Upper lobe of left lung (tissue), 6 donors: ENCODE measurements around the gene SWT1. TPM values are rescaled to one million over a fixed set of nuclear protein-coding genes. Genes with fewer than 3 reads are reported as not detected.

ENCODE experiments used
- ATAC-seq, 2 donors: fragments of 200-7000 bp; cut with Tn5 transposase; one replicate each; pipeline ENCODE4 v1.9.1; 2022; ENCODE audit warnings: mild to moderate bottlenecking in 2 of 2, moderate library complexity in 2 of 2; ENCODE audit not compliant: low FRiP score in 2 of 2
- DNase-seq, 2 donors: peaks; one replicate each; pipeline ENCODE4 v3.0.0-alpha.2; 2019 to 2020
- H3K27ac ChIP-seq, 4 donors: fragments of 200-600 bp; sonication (generic); one replicate each; pipeline ENCODE4 v1.5.1; 2016 to 2019
- H3K27me3 ChIP-seq, 4 donors: fragments of 200-600 bp; sonication (generic); one replicate each; pipeline ENCODE4 v1.5.1; 2017 to 2019
- H3K36me3 ChIP-seq, 4 donors: fragments of 200-600 bp; sonication (generic); one replicate each; pipeline ENCODE4 v1.5.1; 2016 to 2019
- H3K4me1 ChIP-seq, 4 donors: fragments of 200-600 bp; sonication (generic); one replicate each; pipeline ENCODE4 v1.5.1; 2018 to 2019
- H3K4me3 ChIP-seq, 4 donors: fragments of 200-600 bp; sonication (generic); one replicate each; pipeline ENCODE4 v1.5.1; 2017 to 2019; ENCODE audit warnings: mild to moderate bottlenecking in 2 of 4, moderate library complexity in 1 of 4
- H3K9me3 ChIP-seq, 4 donors: fragments of 200-600 bp; sonication (generic); one replicate each; pipeline ENCODE4 v1.5.1; 2018 to 2019
- CTCF ChIP-seq, 6 experiments: fragments of 450-650 bp in 4 of 6; fragments of 200-600 bp in 2 of 6; sonication (generic) in 2 of 6; IDR thresholded peaks; one replicate each; pipeline ENCODE4 v1.5.1; 2016 to 2019; ENCODE audit warnings: antibody characterized with exemption in 6 of 6
- EP300 ChIP-seq, 4 donors: sonication (generic); formaldehyde crosslinking; IDR thresholded peaks; one replicate each; pipeline ENCODE4 v1.5.1; 2017; ENCODE audit warnings: antibody characterized with exemption in 4 of 4, control low read depth in 2 of 4
- POLR2A ChIP-seq, 4 donors: fragments of 450-650 bp; IDR thresholded peaks; one replicate each; pipeline ENCODE4 v1.5.1; 2016 to 2017; ENCODE audit warnings: antibody characterized with exemption in 4 of 4, mild to moderate bottlenecking in 2 of 4
- POLR2AphosphoS5 ChIP-seq, 2 donors: sonication (generic); formaldehyde crosslinking; IDR thresholded peaks; one replicate each; pipeline ENCODE4 v1.5.1; 2017; ENCODE audit warnings: antibody characterized with exemption in 2 of 2
- WGBS, 2 donors: methylation state at CpG; one replicate each; pipeline ENCODE4 v1.1.5; 2017 to 2018; 5-methylcytosine and 5-hydroxymethylcytosine counted together
- total RNA-seq, 6 donors: library from RNA; depleted of rRNA in 4 of 6; stranded (reverse); fragments of >200 nt in 4 of 6; gene quantifications; one replicate each; pipeline versions ENCODE4 v1.1.0 to v1.2.1, GENCODE V29; 2016 to 2021
- donor health status: DM: no; HTN: no; CAD: no; lungs with moderate emphysema.
- donor health status: DM: no; HTN: yes; CAD: no; lungs with severe emphysema.

The SWT1 gene
- total RNA-seq, 6 donors from 2014 or later: 3.1 to 15.7 (median 6.0) TPM

GRCh38 chr1:185263780-185264179, 106.8 kb downstream of the SWT1 start:
- DNase-seq: no peak
- no peak overlapping the region for H3K4me3 ChIP-seq
- H3K27me3 ChIP-seq: no peaks in the 10 kb centered on the region
- peaks cover 0 to 6% (median 2%) of the 10 kb centered on the region in 4 donors for H3K4me1 ChIP-seq
- H3K36me3 ChIP-seq: no peaks in the 10 kb centered on the region
- H3K9me3 ChIP-seq: no peaks in the 10 kb centered on the region
- no peak overlapping the region for H3K27ac ChIP-seq
- WGBS, 2 donors: 81 to 100% methylated on average over 1 of the region's 1 CpG
- TF ChIP-seq POLR2AphosphoS5 (IDR thresholded peaks at IDR 0.05): no peak
- no peak for TF ChIP-seq CTCF (IDR thresholded peaks at IDR 0.05)
- no peak for TF ChIP-seq EP300 (IDR thresholded peaks at IDR 0.05)
- TF ChIP-seq POLR2A (IDR thresholded peaks at IDR 0.05): no peak
- no peak for ATAC-seq

GRCh38 chr1:185265314-185265713, 108.3 kb downstream of the SWT1 start:
- no peaks in the 10 kb centered on the region for H3K27me3 ChIP-seq
- 94% methylated on average over 4 of the region's 4 CpGs for WGBS, 2 donors
- H3K36me3 ChIP-seq: no peaks in the 10 kb centered on the region
- no peaks in the 10 kb centered on the region for H3K9me3 ChIP-seq
- ATAC-seq (no peak), DNase-seq (no peak)
- TF ChIP-seq EP300 (IDR thresholded peaks at IDR 0.05) (no peak), POLR2A (IDR thresholded peaks at IDR 0.05) (no peak), POLR2AphosphoS5 (IDR thresholded peaks at IDR 0.05) (no peak), CTCF (IDR thresholded peaks at IDR 0.05) (no peak)
- H3K4me3 ChIP-seq: no peak overlapping the region
- no peak overlapping the region for H3K27ac ChIP-seq
- H3K4me1 ChIP-seq: peaks cover 0 to 2% (median 0%) of the 10 kb centered on the region in 4 donors

GRCh38 chr1:185267301-185267700, 110.3 kb downstream of the SWT1 start:
- H3K9me3 ChIP-seq: no peaks in the 10 kb centered on the region
- DNase-seq (no peak), ATAC-seq (no peak)
- H3K36me3 ChIP-seq: no peaks in the 10 kb centered on the region
- H3K4me1 ChIP-seq: no peaks in the 10 kb centered on the region
- H3K4me3 ChIP-seq: no peak overlapping the region
- no peak for TF ChIP-seq CTCF (IDR thresholded peaks at IDR 0.05)
- TF ChIP-seq POLR2AphosphoS5 (IDR thresholded peaks at IDR 0.05): no peak
- TF ChIP-seq EP300 (IDR thresholded peaks at IDR 0.05): no peak
- TF ChIP-seq POLR2A (IDR thresholded peaks at IDR 0.05): no peak
- no peaks in the 10 kb centered on the region for H3K27me3 ChIP-seq
- WGBS, 2 donors: 72 to 80% methylated on average over 3 of the region's 3 CpGs
- no peak overlapping the region for H3K27ac ChIP-seq

DNA sequence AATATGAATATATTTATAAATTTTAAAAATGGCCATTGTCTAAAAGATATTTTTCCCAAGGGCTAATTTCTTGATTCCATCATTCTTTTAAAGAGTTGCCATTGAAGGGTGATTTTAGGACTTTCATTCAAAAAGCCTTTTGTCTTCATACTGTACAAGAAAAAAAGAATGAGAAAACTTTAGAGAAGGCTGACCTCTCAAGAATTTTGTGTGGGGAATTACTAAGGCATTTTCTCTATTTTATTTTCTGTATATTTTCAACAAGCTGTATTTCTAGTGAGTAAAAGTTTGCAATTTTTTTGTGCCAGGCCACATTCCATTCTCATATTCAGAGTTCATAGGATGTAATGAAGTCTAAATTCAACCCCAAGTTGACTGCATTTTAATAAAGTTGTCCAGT, 110.7 kb downstream of the SWT1 start:
- Histone ChIP-seq H3K9me3 (no peaks in the 10 kb centered on the region), H3K4me3 (no peak overlapping the region), H3K27me3 (no peaks in the 10 kb centered on the region), H3K36me3 (no peaks in the 10 kb centered on the region), H3K4me1 (no peaks in the 10 kb centered on the region), H3K27ac (no peak overlapping the region)
- DNase-seq (no peak), ATAC-seq (no peak)
- TF ChIP-seq EP300 (IDR thresholded peaks at IDR 0.05) (no peak), POLR2AphosphoS5 (IDR thresholded peaks at IDR 0.05) (no peak), POLR2A (IDR thresholded peaks at IDR 0.05) (no peak), CTCF (IDR thresholded peaks at IDR 0.05) (no peak)

- Histone ChIP-seq H3K27me3 (no peaks in the 10 kb centered on the region), H3K4me3 (no peak overlapping the region), H3K9me3 (no peaks in the 10 kb centered on the region), H3K27ac (no peak overlapping the region), H3K4me1 (no peaks in the 10 kb centered on the region), H3K36me3 (no peaks in the 10 kb centered on the region)
- 86 to 87% methylated on average over 2 of the region's 2 CpGs for WGBS, 2 donors
- TF ChIP-seq CTCF (IDR thresholded peaks at IDR 0.05): no peak
- no peak for TF ChIP-seq POLR2A (IDR thresholded peaks at IDR 0.05)
- TF ChIP-seq POLR2AphosphoS5 (IDR thresholded peaks at IDR 0.05): no peak
- ATAC-seq: no peak
- DNase-seq: no peak
Observed at GRCh38 chr1:185268352-185268751, 111.4 kb downstream of the SWT1 start.
